Adipocyte (in vitro differentiated cells): ENCODE measurements around the gene NELFA.

Source experiments
- DNase-seq: peaks from one replicate; pipeline ENCODE4 v3.0.0-alpha.2; 2015; ENCODE audit warnings: low read depth
- H3K27me3 ChIP-seq: replicated peaks from 2 replicates; pipeline ENCODE4 v1.7.0; 2013; ENCODE audit warnings: mild to moderate bottlenecking, low read length, moderate library complexity; ENCODE audit not compliant: control insufficient read depth, insufficient read depth
- H3K36me3 ChIP-seq: 2 replicates; pipeline ENCODE4 v1.7.0; 2013; ENCODE audit warnings: low read length, mild to moderate bottlenecking, moderate library complexity; ENCODE audit not compliant: control insufficient read depth, insufficient read depth, severe bottlenecking
- H3K4me1 ChIP-seq: 2 replicates; pipeline ENCODE4 v1.7.0; 2013; ENCODE audit warnings: mild to moderate bottlenecking, low read length, moderate library complexity; ENCODE audit not compliant: control insufficient read depth, insufficient read depth
- H3K4me3 ChIP-seq: 2 replicates; pipeline ENCODE4 v1.7.0; 2013; ENCODE audit warnings: mild to moderate bottlenecking, low read length, moderate library complexity
- H3K9ac ChIP-seq: 2 replicates; pipeline ENCODE4 v1.7.0; 2013; ENCODE audit warnings: mild to moderate bottlenecking, low read length, moderate library complexity
- H3K9me3 ChIP-seq: 2 replicates; pipeline ENCODE4 v1.7.0; 2013; ENCODE audit warnings: mild to moderate bottlenecking, low read length, moderate library complexity; ENCODE audit not compliant: control insufficient read depth

NELFA gene

GRCh38 chr4:1938027-1938426 is 70.7 kb downstream of the NELFA start:
- H3K9ac ChIP-seq = no peak overlapping the region
- H3K9me3 ChIP-seq = no peaks in the 10 kb centered on the region
- H3K36me3 ChIP-seq = peaks cover 13% of the 10 kb centered on the region
- H3K27me3 ChIP-seq = no peaks in the 10 kb centered on the region
- no peak for DNase-seq
- no peak overlapping the region for H3K4me3 ChIP-seq
- H3K4me1 ChIP-seq = peaks cover 11% of the 10 kb centered on the region

GRCh38 chr4:1937550-1937949 is 71.2 kb downstream of the NELFA start:
- Histone ChIP-seq H3K4me1 (peaks cover 11% of the 10 kb centered on the region), H3K27me3 (no peaks in the 10 kb centered on the region), H3K4me3 (no peak overlapping the region), H3K36me3 (peaks cover 9% of the 10 kb centered on the region), H3K9ac (no peak overlapping the region), H3K9me3 (no peaks in the 10 kb centered on the region)
- no peak for DNase-seq

- Histone ChIP-seq H3K27me3 (no peaks in the 10 kb centered on the region), H3K4me1 (no peaks in the 10 kb centered on the region), H3K9me3 (no peaks in the 10 kb centered on the region), H3K4me3 (no peak overlapping the region), H3K36me3 (peaks cover 8% of the 10 kb centered on the region), H3K9ac (no peak overlapping the region)
- no peak for DNase-seq
Observed at GRCh38 chr4:1933700-1934099, 75.1 kb downstream of the NELFA start.

GRCh38 chr4:1932736-1933135 is 76.0 kb downstream of the NELFA start:
- Histone ChIP-seq H3K4me1 (no peaks in the 10 kb centered on the region), H3K27me3 (no peaks in the 10 kb centered on the region), H3K36me3 (peaks cover 8% of the 10 kb centered on the region), H3K4me3 (no peak overlapping the region), H3K9ac (no peak overlapping the region), H3K9me3 (no peaks in the 10 kb centered on the region)
- no peak for DNase-seq
